Measurements from ENCODE around the gene CHN2. TPM values are rescaled to one million over a fixed set of nuclear protein-coding genes. Genes with fewer than 3 reads are reported as not detected.

The CHN2 gene
- total RNA-seq, 1 donor: under 0.01 TPM

- no peak overlapping the region for H3K4me3 ChIP-seq (ENCODE audit: low read depth, low read length)
- no peak for DNase-seq (ENCODE audit: low read depth)
- TF ChIP-seq, protein P1, sequence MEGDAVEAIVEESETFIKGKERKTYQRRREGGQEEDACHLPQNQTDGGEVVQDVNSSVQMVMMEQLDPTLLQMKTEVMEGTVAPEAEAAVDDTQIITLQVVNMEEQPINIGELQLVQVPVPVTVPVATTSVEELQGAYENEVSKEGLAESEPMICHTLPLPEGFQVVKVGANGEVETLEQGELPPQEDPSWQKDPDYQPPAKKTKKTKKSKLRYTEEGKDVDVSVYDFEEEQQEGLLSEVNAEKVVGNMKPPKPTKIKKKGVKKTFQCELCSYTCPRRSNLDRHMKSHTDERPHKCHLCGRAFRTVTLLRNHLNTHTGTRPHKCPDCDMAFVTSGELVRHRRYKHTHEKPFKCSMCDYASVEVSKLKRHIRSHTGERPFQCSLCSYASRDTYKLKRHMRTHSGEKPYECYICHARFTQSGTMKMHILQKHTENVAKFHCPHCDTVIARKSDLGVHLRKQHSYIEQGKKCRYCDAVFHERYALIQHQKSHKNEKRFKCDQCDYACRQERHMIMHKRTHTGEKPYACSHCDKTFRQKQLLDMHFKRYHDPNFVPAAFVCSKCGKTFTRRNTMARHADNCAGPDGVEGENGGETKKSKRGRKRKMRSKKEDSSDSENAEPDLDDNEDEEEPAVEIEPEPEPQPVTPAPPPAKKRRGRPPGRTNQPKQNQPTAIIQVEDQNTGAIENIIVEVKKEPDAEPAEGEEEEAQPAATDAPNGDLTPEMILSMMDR (IDR thresholded peaks at IDR 0.05; ENCODE audit: insufficient read depth, low read depth, low read length): no peak
Measured at GRCh38 chr7:29487424-29487823, 292.8 kb downstream of the CHN2 start.

DNA sequence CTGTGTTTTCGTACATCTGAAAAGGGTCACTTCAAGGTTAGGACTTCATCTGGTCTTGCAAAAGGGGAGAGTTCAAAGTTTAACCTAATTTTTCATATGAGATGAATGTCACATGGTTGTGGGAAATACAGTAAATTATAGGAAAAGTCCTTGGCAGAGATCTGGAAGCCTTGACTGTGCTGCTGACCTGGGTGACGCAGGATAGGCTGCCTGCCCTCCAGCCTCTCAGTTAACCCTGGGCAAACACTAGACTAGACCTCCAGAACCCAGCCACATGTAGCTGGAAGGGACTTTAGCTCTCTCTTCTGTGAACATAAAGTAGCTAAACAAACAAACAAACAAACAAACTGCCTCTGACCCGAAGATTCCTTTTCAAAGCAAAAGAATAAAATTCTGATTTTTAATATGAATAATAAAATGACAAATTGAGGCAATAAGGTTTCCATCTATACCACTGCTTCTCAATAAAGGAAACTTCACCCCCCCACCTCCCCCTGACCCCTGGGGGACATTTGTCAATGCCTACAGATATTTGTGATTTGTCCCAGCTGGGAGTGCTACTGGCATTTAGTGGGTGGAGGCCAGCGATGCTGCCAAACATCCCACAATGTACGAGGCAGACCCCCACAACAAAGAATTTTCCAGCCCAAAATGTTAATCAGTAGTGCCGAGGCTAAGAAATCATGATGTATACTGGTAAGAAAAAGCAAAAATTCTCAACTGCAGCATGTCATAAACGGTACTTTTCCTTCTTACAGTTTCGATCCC is 293.8 kb downstream of the CHN2 start:
- peak; percentile 24 for DNase-seq (ENCODE audit: low read depth)
- TF ChIP-seq, protein P1 (IDR thresholded peaks at IDR 0.05; ENCODE audit: insufficient read depth, low read depth, low read length): no peak
- H3K4me3 ChIP-seq (ENCODE audit: low read depth, low read length): no peak overlapping the region

DNA sequence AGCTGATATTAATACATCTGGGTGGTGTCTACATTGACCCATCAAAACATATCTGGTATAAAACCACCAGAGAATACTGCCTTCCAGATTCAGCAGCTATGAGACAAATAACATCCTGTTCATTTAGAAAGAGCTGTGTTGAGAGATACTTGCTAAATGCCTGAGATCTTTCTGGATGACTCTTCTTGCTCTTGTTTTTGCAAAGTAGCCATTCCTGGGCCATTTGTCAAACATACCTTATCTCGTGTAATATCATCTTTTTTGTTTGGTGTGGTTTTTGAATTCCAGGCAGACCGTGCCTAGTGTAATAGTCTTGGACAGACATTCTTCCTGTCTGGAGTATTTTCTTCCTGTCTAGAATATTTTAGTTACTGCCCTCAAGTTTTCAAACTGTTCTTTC is 294.4 kb downstream of the CHN2 start:
- TF ChIP-seq, protein P1 (IDR thresholded peaks at IDR 0.05; ENCODE audit: insufficient read depth, low read depth, low read length): no peak
- DNase-seq (ENCODE audit: low read depth): peak; percentile 90
- H3K4me3 ChIP-seq (ENCODE audit: low read depth, low read length): no peak overlapping the region

- no peak overlapping the region for H3K4me3 ChIP-seq (ENCODE audit: low read depth, low read length)
- DNase-seq (ENCODE audit: low read depth): no peak
- TF ChIP-seq, protein P1 (IDR thresholded peaks at IDR 0.05; ENCODE audit: insufficient read depth, low read depth, low read length): no peak
Measured at GRCh38 chr7:29490094-29490607, 295.6 kb downstream of the CHN2 start.

GRCh38 chr7:29494350-29494749 is 299.8 kb downstream of the CHN2 start:
- peak; percentile 47 for DNase-seq (ENCODE audit: low read depth)
- TF ChIP-seq, protein P1 (IDR thresholded peaks at IDR 0.05; ENCODE audit: insufficient read depth, low read depth, low read length): no peak

GRCh38 chr7:29495653-29496052 is 301.1 kb downstream of the CHN2 start:
- no peak overlapping the region for H3K4me3 ChIP-seq (ENCODE audit: low read depth, low read length)
- TF ChIP-seq, protein P1 (IDR thresholded peaks at IDR 0.05; ENCODE audit: insufficient read depth, low read depth, low read length): no peak
- no peak for DNase-seq (ENCODE audit: low read depth)

More at GRCh38 chr7:29494350-29494749, 299.8 kb downstream of the CHN2 start:
- H3K4me3 ChIP-seq (ENCODE audit: low read depth, low read length): no peak overlapping the region

Measured in fibroblast of villous mesenchyme (primary cell).